ENCODE data around the gene IFI16. TPM values are rescaled to one million over a fixed set of nuclear protein-coding genes. Genes with fewer than 3 reads are reported as not detected.

IFI16 gene
- total RNA-seq, result 28.5 and 58.4 TPM in 2 replicates

DNA sequence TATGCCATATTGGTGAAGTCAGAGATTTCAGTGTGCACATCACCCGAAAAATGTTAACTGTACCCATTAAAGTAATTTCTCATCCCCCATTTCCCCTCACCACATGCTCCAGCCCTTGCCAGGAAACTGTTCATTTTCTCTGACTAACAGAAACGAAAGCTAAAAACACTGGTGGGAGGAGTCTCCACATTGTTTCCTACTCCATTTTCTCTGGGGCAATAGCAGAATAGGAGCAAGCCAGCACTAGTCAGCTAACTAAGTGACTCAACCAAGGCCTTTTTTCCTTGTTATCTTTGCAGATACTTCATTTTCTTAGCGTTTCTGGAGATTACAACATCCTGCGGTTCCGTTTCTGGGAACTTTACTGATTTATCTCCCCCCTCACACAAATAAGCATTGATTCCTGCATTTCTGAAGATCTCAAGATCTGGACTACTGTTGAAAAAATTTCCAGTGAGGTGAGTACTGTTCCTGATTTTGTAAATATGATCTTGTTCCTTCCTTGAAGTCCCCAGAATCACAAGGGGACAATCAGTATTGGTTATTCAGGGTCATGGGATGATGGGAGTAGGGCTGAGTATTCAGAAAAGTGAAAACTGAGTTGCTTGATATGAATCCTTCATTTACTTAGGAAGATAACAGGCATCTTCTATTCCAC, at the start of gene IFI16:
Gene IFI16, plus strand, starts transcription at position 204 of the 658 bp plus-strand sequence. CDS start 4,774 bp downstream, outside the sequence.

DNA sequence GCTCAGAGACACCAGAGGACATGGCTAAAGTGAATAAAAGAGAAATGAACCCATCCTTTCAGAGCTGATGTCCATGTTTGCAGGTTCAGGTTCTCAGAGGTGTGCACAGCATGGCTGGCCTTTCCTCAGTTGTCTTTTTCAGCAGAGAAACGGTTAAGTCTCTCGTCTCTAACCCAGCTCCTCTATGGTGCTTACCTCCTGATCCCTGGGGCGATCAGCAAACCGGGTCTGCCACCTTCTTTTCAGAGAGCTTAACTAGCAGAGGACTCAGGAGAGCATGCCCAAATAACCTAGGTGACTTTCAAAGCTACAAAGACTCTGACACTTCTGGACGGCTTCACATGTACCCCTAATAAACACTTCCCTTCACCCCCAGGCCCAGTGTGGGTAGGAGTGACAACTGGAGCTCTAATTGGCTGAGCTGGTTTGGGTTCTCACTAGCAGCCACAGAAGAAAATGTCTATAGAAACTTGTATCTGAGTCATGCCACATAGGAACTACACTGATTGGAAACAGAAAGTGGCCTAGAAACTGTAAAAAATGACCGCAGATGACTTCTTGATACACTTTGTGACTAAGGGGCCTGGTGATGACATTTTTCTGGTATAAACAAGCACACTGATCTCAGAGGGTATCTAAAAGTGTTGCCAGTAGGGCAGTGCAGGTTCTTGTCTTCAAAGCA, 66.9 kb downstream of the IFI16 start, which contains the start of gene AIM2:
Gene AIM2, minus strand, starts transcription at position 329 of the 682 bp plus-strand sequence. CDS start 3,267 bp downstream, outside the sequence.

Other genes starting within 250 kb of the IFI16 start
- gene OR6N1, start 237.7 kb upstream of the IFI16 start, total RNA-seq, result not detected in 2 replicates
- not detected in 2 replicates for gene OR6N2, start 228.7 kb upstream of the IFI16 start, total RNA-seq
- not detected in 2 replicates for gene MNDA, start 178.6 kb upstream of the IFI16 start, total RNA-seq
- not detected in 2 replicates for gene PYHIN1, start 78.4 kb upstream of the IFI16 start, total RNA-seq
- under 0.01 and 0.46 TPM in 2 replicates for gene AIM2, start 66.9 kb downstream of the IFI16 start, total RNA-seq
- 0.09 and 0.30 TPM in 2 replicates for gene CADM3, start 161.7 kb downstream of the IFI16 start, total RNA-seq
- not detected in 2 replicates for gene ACKR1, start 195.0 kb downstream of the IFI16 start, total RNA-seq

All from smooth muscle cell of the umbilical artery (primary cell).